Activated naive CD8-positive, alpha-beta T cell treated with anti-CD3 and anti-CD28 coated beads for 36 hours (primary cell): Measurements from ENCODE around the gene S100A6. TPM values are rescaled to one million over a fixed set of nuclear protein-coding genes. Genes with fewer than 3 reads are reported as not detected.

ENCODE experiments used
- DNase-seq: peaks from one replicate; pipeline ENCODE4 v3.0.0; 2021
- H3K27ac Mint-ChIP-seq: one replicate; pipeline ENCODE4 v1.8.0; 2022; ENCODE audit warnings: mild to moderate bottlenecking, moderate library complexity, mixed read lengths
- H3K27me3 Mint-ChIP-seq: one replicate; pipeline ENCODE4 v1.8.0; 2022; ENCODE audit warnings: mild to moderate bottlenecking, mixed read lengths
- H3K36me3 Mint-ChIP-seq: one replicate; pipeline ENCODE4 v1.8.0; 2021; ENCODE audit warnings: mild to moderate bottlenecking, mixed read lengths
- H3K4me1 Mint-ChIP-seq: one replicate; pipeline ENCODE4 v1.8.0; 2021; ENCODE audit warnings: mixed read lengths
- H3K4me3 Mint-ChIP-seq: one replicate; pipeline ENCODE4 v1.8.0; 2022; ENCODE audit warnings: mild to moderate bottlenecking, moderate library complexity, mixed read lengths
- H3K9me3 Mint-ChIP-seq: one replicate; pipeline ENCODE4 v1.8.0; 2022; ENCODE audit warnings: mixed read lengths
- total RNA-seq, 2 experiments: library from RNA; stranded (reverse); gene quantifications; one replicate each; pipeline ENCODE4 v1.2.3, GENCODE V29; 2021

S100A6 gene
- total RNA-seq, 2 experiments from 2014 or later: 144 to 155 TPM

GRCh38 chr1:153513666-153514065, 22.1 kb downstream of the S100A6 start:
- Mint-ChIP-seq H3K27me3 (no peaks in the 10 kb centered on the region), H3K9me3 (no peaks in the 10 kb centered on the region), H3K27ac (peak overlapping the region; percentile 27), H3K36me3 (no peaks in the 10 kb centered on the region), H3K4me1 (peaks cover 13% of the 10 kb centered on the region), H3K4me3 (no peak overlapping the region)
- DNase-seq: no peak

GRCh38 chr1:153513023-153513422, 22.8 kb downstream of the S100A6 start:
- H3K36me3 Mint-ChIP-seq: no peaks in the 10 kb centered on the region
- H3K9me3 Mint-ChIP-seq: no peaks in the 10 kb centered on the region
- H3K27ac Mint-ChIP-seq: no peak overlapping the region
- H3K4me1 Mint-ChIP-seq: peaks cover 10% of the 10 kb centered on the region
- DNase-seq: no peak
- no peaks in the 10 kb centered on the region for H3K27me3 Mint-ChIP-seq
- no peak overlapping the region for H3K4me3 Mint-ChIP-seq

GRCh38 chr1:153510984-153511410, 24.8 kb downstream of the S100A6 start:
- peaks cover 10% of the 10 kb centered on the region for H3K4me1 Mint-ChIP-seq
- H3K27me3 Mint-ChIP-seq: no peaks in the 10 kb centered on the region
- H3K36me3 Mint-ChIP-seq: no peaks in the 10 kb centered on the region
- DNase-seq: peak; percentile 83
- H3K4me3 Mint-ChIP-seq: no peak overlapping the region
- H3K27ac Mint-ChIP-seq: peak overlapping the region; percentile 81
- H3K9me3 Mint-ChIP-seq: no peaks in the 10 kb centered on the region

- H3K27me3 Mint-ChIP-seq: no peaks in the 10 kb centered on the region
- H3K27ac Mint-ChIP-seq: no peak overlapping the region
- no peaks in the 10 kb centered on the region for H3K9me3 Mint-ChIP-seq
- no peaks in the 10 kb centered on the region for H3K36me3 Mint-ChIP-seq
- H3K4me1 Mint-ChIP-seq: peaks cover 10% of the 10 kb centered on the region
- DNase-seq: peak; percentile 70
- no peak overlapping the region for H3K4me3 Mint-ChIP-seq
These were observed 25.9 kb downstream of the S100A6 start for GRCh38 chr1:153509729-153510354.

- H3K4me1 Mint-ChIP-seq: peaks cover 10% of the 10 kb centered on the region
- H3K9me3 Mint-ChIP-seq: no peaks in the 10 kb centered on the region
- H3K27ac Mint-ChIP-seq: no peak overlapping the region
- no peaks in the 10 kb centered on the region for H3K36me3 Mint-ChIP-seq
- no peaks in the 10 kb centered on the region for H3K27me3 Mint-ChIP-seq
- DNase-seq: no peak
- no peak overlapping the region for H3K4me3 Mint-ChIP-seq
These were observed 26.8 kb downstream of the S100A6 start for GRCh38 chr1:153509036-153509435.

- H3K27me3 Mint-ChIP-seq: no peaks in the 10 kb centered on the region
- H3K36me3 Mint-ChIP-seq: no peaks in the 10 kb centered on the region
- peaks cover 7% of the 10 kb centered on the region for H3K4me1 Mint-ChIP-seq
- H3K27ac Mint-ChIP-seq: no peak overlapping the region
- DNase-seq: no peak
- H3K9me3 Mint-ChIP-seq: no peaks in the 10 kb centered on the region
- no peak overlapping the region for H3K4me3 Mint-ChIP-seq
These were observed 27.7 kb downstream of the S100A6 start for GRCh38 chr1:153507926-153508583.

- DNase-seq: no peak
- Mint-ChIP-seq H3K36me3 (no peaks in the 10 kb centered on the region), H3K27me3 (no peaks in the 10 kb centered on the region), H3K27ac (no peak overlapping the region), H3K9me3 (no peaks in the 10 kb centered on the region), H3K4me1 (peaks cover 7% of the 10 kb centered on the region), H3K4me3 (no peak overlapping the region)
These were observed 28.9 kb downstream of the S100A6 start for GRCh38 chr1:153506831-153507413.

- no peak for DNase-seq
- no peaks in the 10 kb centered on the region for H3K36me3 Mint-ChIP-seq
- no peak overlapping the region for H3K27ac Mint-ChIP-seq
- H3K4me3 Mint-ChIP-seq: no peak overlapping the region
- H3K27me3 Mint-ChIP-seq: no peaks in the 10 kb centered on the region
- no peaks in the 10 kb centered on the region for H3K9me3 Mint-ChIP-seq
- H3K4me1 Mint-ChIP-seq: peaks cover 6% of the 10 kb centered on the region
These were observed 29.4 kb downstream of the S100A6 start for GRCh38 chr1:153506386-153506785.

GRCh38 chr1:153505576-153505975, 30.2 kb downstream of the S100A6 start:
- Mint-ChIP-seq H3K4me3 (no peak overlapping the region), H3K27ac (no peak overlapping the region), H3K36me3 (no peaks in the 10 kb centered on the region), H3K4me1 (no peaks in the 10 kb centered on the region), H3K9me3 (no peaks in the 10 kb centered on the region), H3K27me3 (no peaks in the 10 kb centered on the region)
- DNase-seq: no peak

- no peaks in the 10 kb centered on the region for H3K36me3 Mint-ChIP-seq
- no peak overlapping the region for H3K4me3 Mint-ChIP-seq
- H3K27me3 Mint-ChIP-seq: peaks cover 10% of the 10 kb centered on the region
- H3K9me3 Mint-ChIP-seq: no peaks in the 10 kb centered on the region
- no peak overlapping the region for H3K27ac Mint-ChIP-seq
- DNase-seq: no peak
- no peaks in the 10 kb centered on the region for H3K4me1 Mint-ChIP-seq
These were observed 32.0 kb downstream of the S100A6 start for GRCh38 chr1:153503766-153504165.

- DNase-seq: no peak
- Mint-ChIP-seq H3K4me1 (no peaks in the 10 kb centered on the region), H3K9me3 (no peaks in the 10 kb centered on the region), H3K27me3 (peaks cover 19% of the 10 kb centered on the region), H3K27ac (no peak overlapping the region), H3K36me3 (no peaks in the 10 kb centered on the region), H3K4me3 (no peak overlapping the region)
These were observed 37.0 kb downstream of the S100A6 start for GRCh38 chr1:153498746-153499145.

GRCh38 chr1:153495536-153495935, 40.3 kb downstream of the S100A6 start:
- H3K4me1 Mint-ChIP-seq: no peaks in the 10 kb centered on the region
- no peaks in the 10 kb centered on the region for H3K9me3 Mint-ChIP-seq
- H3K27me3 Mint-ChIP-seq: peaks cover 26% of the 10 kb centered on the region
- no peak overlapping the region for H3K4me3 Mint-ChIP-seq
- DNase-seq: no peak
- H3K36me3 Mint-ChIP-seq: no peaks in the 10 kb centered on the region
- H3K27ac Mint-ChIP-seq: no peak overlapping the region

GRCh38 chr1:153494976-153495535, 40.7 kb downstream of the S100A6 start:
- H3K27ac Mint-ChIP-seq: no peak overlapping the region
- H3K9me3 Mint-ChIP-seq: no peaks in the 10 kb centered on the region
- no peaks in the 10 kb centered on the region for H3K36me3 Mint-ChIP-seq
- H3K4me1 Mint-ChIP-seq: no peaks in the 10 kb centered on the region
- no peak overlapping the region for H3K4me3 Mint-ChIP-seq
- peaks cover 26% of the 10 kb centered on the region for H3K27me3 Mint-ChIP-seq
- DNase-seq: peak; percentile 66

GRCh38 chr1:153493343-153493960, 42.3 kb downstream of the S100A6 start:
- H3K36me3 Mint-ChIP-seq: no peaks in the 10 kb centered on the region
- peaks cover 16% of the 10 kb centered on the region for H3K27me3 Mint-ChIP-seq
- no peak for DNase-seq
- no peaks in the 10 kb centered on the region for H3K9me3 Mint-ChIP-seq
- H3K4me1 Mint-ChIP-seq: no peaks in the 10 kb centered on the region
- no peak overlapping the region for H3K4me3 Mint-ChIP-seq
- no peak overlapping the region for H3K27ac Mint-ChIP-seq
